Measurements from ENCODE around the gene SNAP25. TPM values are rescaled to one million over a fixed set of nuclear protein-coding genes. Genes with fewer than 3 reads are reported as not detected.
A peak's percentile ranks its signal among the peaks of the same experiment; 100 is the strongest.

SNAP25 gene
- total and polyA plus RNA-seq, 2 experiments from 2014 or later = 4.0 to 6.3 TPM

- no peaks in the 10 kb centered on the region for H3K9me3 ChIP-seq (ENCODE audit: low read depth)
- no peaks in the 10 kb centered on the region for H3K36me3 ChIP-seq
- no peaks in the 10 kb centered on the region for H3K4me1 ChIP-seq (ENCODE audit: low read depth)
- no peak for DNase-seq (ENCODE audit: low read depth in 1 of 2, low spot score in 1 of 2)
- no peaks in the 10 kb centered on the region for H3K27me3 ChIP-seq
- no peak for TF ChIP-seq CTCF (IDR thresholded peaks at IDR 0.05; ENCODE audit: low read depth, low read length)
- no peak overlapping the region for H3K4me3 ChIP-seq
- no peak overlapping the region for H3K27ac ChIP-seq
Measured at GRCh38 chr20:10276878-10277580, 58.4 kb downstream of the SNAP25 start.

DNA sequence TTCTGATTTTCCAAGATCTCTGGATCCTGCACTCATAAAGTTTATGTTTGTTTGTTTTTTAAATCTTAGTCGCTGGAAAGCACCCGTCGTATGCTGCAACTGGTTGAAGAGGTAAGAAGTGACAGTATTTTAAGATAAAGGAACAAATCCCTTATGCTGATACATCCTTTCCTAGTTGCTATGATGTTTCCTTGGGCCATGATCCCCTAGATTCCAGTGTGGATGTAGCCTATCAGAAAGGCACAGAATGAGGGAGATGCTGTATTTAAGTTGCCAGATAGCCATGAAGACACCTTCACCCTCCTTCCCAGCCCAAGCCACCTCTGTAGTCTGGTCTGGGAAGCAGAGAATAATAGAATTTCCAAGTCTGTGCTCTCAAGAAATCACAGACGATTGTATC, 59.0 kb downstream of the SNAP25 start:
- TF ChIP-seq CTCF (IDR thresholded peaks at IDR 0.05; ENCODE audit: low read depth, low read length) = no peak
- Histone ChIP-seq H3K27ac (no peak overlapping the region), H3K4me1 (ENCODE audit: low read depth) (no peaks in the 10 kb centered on the region), H3K9me3 (ENCODE audit: low read depth) (no peaks in the 10 kb centered on the region), H3K27me3 (no peaks in the 10 kb centered on the region), H3K36me3 (no peaks in the 10 kb centered on the region), H3K4me3 (no peak overlapping the region)
- no peak for DNase-seq (ENCODE audit: low read depth in 1 of 2, low spot score in 1 of 2)

DNA sequence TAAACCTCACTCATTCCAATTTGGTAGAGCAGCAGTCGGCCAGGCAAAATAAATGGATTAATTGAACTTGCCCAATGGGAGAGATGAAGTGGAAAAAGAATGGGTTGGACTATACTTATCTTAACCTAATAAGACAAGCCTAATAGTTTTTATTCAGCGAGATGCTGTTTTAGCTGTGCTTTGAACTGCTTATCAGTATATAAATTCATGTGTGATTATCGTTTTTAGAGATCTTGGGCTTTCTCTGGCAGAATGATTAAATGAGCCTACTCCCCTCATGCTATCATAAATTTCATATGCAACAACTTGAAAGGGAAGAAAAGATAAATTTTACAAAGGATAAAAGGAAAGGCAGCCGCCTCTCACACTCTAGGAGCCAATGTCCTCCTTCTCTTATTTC, 59.8 kb downstream of the SNAP25 start:
- Histone ChIP-seq H3K4me3 (no peak overlapping the region), H3K27me3 (no peaks in the 10 kb centered on the region), H3K27ac (no peak overlapping the region), H3K9me3 (ENCODE audit: low read depth) (no peaks in the 10 kb centered on the region), H3K4me1 (ENCODE audit: low read depth) (no peaks in the 10 kb centered on the region), H3K36me3 (no peaks in the 10 kb centered on the region)
- DNase-seq (ENCODE audit: low read depth in 1 of 2, low spot score in 1 of 2) = no peak
- TF ChIP-seq CTCF (IDR thresholded peaks at IDR 0.05; ENCODE audit: low read depth, low read length) = no peak

DNA sequence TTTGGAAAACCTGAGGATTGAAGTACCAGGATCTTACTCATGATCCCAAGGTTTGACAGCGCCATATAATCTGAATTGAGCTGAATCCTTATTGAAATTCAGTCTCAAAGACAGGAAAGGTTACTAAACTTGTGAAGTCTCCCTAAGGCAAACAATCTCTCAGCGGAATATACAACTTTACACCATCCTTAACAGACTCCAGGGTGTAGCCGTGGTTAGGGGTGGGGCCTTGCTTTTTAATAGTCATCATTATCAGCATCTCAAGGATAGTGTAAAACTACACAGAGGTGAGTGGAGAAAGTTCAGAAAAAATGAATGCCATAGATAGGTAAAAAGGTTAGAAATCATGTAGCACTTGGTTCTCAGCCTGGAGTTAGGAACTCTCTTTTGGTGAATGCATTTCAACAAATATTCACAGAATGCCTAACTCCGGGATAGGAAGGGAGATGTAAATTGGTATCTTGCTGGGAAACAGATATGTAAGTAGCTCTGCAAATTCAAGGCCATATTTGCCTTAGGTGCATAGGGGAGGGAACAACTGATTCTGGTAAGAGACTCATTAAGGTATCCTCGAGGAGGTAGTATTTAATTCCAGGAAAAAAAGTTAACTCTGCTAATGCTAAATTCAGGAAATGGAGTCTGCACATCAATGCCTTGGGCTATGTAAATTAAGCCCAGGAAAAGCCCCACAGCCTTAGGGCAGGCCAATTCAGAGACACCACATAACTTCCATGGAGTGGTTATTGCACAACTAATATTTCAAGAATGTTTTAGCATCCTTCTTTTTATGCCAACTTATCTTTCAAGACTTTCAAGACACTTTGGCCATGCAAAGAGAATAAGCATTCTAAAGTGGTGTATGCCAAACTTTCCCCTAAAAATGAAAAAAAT, 61.6 kb downstream of the SNAP25 start:
- H3K9me3 ChIP-seq (ENCODE audit: low read depth) = no peaks in the 10 kb centered on the region
- H3K27ac ChIP-seq = no peak overlapping the region
- no peaks in the 10 kb centered on the region for H3K27me3 ChIP-seq
- peak in 1 of 2 donors; percentile 55 for DNase-seq (ENCODE audit: low read depth in 1 of 2, low spot score in 1 of 2)
- H3K36me3 ChIP-seq = no peaks in the 10 kb centered on the region
- TF ChIP-seq CTCF (IDR thresholded peaks at IDR 0.05; ENCODE audit: low read depth, low read length) = no peak
- no peaks in the 10 kb centered on the region for H3K4me1 ChIP-seq (ENCODE audit: low read depth)
- H3K4me3 ChIP-seq = no peak overlapping the region

GRCh38 chr20:10281911-10282310, 63.3 kb downstream of the SNAP25 start:
- Histone ChIP-seq H3K27ac (no peak overlapping the region), H3K4me3 (no peak overlapping the region), H3K36me3 (no peaks in the 10 kb centered on the region), H3K27me3 (no peaks in the 10 kb centered on the region), H3K4me1 (ENCODE audit: low read depth) (no peaks in the 10 kb centered on the region), H3K9me3 (ENCODE audit: low read depth) (no peaks in the 10 kb centered on the region)
- DNase-seq (ENCODE audit: low read depth in 1 of 2, low spot score in 1 of 2) = no peak
- no peak for TF ChIP-seq CTCF (IDR thresholded peaks at IDR 0.05; ENCODE audit: low read depth, low read length)

Measured in cardiac muscle cell (in vitro differentiated cells and primary cell).